ENCODE data around the gene UBE2J1.

DNA sequence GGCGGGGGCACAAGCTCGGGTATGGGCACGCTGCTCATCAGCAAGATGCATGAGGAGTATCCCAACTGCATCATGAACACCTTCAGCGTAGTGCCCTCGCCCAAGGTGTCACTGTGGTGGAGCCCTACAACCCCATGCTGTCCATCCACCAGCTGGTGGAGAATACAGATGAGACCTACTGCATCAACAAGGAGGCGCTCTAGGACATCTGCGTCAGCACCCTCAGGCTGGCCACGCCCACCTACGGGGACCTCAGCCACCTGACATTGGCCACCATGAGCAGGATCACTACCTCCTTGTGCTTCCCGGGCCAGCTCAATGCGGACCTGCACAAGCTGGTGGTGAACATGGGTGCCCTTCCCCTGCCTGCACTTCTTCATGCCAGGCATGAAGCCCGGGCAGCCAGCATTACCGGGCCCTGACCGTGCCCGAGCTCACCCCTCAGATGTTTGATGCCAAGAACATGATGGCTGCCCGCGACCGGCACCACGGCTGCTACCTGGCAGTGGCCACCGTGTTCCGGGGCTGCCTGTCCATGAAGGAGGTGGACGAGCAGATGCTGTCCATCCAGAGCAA, 50.2 kb downstream of the UBE2J1 start:
- TF ChIP-seq, protein P1, sequence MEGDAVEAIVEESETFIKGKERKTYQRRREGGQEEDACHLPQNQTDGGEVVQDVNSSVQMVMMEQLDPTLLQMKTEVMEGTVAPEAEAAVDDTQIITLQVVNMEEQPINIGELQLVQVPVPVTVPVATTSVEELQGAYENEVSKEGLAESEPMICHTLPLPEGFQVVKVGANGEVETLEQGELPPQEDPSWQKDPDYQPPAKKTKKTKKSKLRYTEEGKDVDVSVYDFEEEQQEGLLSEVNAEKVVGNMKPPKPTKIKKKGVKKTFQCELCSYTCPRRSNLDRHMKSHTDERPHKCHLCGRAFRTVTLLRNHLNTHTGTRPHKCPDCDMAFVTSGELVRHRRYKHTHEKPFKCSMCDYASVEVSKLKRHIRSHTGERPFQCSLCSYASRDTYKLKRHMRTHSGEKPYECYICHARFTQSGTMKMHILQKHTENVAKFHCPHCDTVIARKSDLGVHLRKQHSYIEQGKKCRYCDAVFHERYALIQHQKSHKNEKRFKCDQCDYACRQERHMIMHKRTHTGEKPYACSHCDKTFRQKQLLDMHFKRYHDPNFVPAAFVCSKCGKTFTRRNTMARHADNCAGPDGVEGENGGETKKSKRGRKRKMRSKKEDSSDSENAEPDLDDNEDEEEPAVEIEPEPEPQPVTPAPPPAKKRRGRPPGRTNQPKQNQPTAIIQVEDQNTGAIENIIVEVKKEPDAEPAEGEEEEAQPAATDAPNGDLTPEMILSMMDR (IDR thresholded peaks at IDR 0.05; ENCODE audit: low read depth, low read length), result no peak
- TF ChIP-seq, protein P2, sequence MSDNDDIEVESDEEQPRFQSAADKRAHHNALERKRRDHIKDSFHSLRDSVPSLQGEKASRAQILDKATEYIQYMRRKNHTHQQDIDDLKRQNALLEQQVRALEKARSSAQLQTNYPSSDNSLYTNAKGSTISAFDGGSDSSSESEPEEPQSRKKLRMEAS (IDR thresholded peaks at IDR 0.05; ENCODE audit: low read depth, low read length), result no peak
- no peak for TF ChIP-seq POLR2A (IDR thresholded peaks at IDR 0.05; ENCODE audit: extremely low read depth, insufficient read length)
- no peak for TF ChIP-seq MYC (IDR thresholded peaks at IDR 0.05; ENCODE audit: low read depth, low read length)
